Testis (tissue), 3 donors: ENCODE results near the gene DCN. TPM values are rescaled to one million over a fixed set of nuclear protein-coding genes. Genes with fewer than 3 reads are reported as not detected.

Source experiments
- DNase-seq: peaks from one replicate; pipeline ENCODE4 v3.0.0-alpha.2; 2019
- H3K27ac ChIP-seq, 2 donors: fragments of 200-600 bp; sonication (generic); one replicate each; pipeline ENCODE4 v1.5.1; 2019
- H3K27me3 ChIP-seq: fragments of 200-600 bp; sonication (generic); one replicate; pipeline ENCODE4 v1.5.1; 2019
- H3K36me3 ChIP-seq: fragments of 200-600 bp; sonication (generic); one replicate; pipeline ENCODE4 v1.5.1; 2017; ENCODE audit warnings: low read depth; ENCODE audit errors: missing control alignments
- H3K4me1 ChIP-seq: fragments of 200-600 bp; sonication (generic); one replicate; pipeline ENCODE4 v1.5.1; 2019
- H3K4me3 ChIP-seq, 2 donors: fragments of 200-600 bp; sonication (generic); one replicate each; pipeline ENCODE4 v1.5.1; 2017 to 2019
- H3K9me3 ChIP-seq: fragments of 200-600 bp; sonication (generic); one replicate; pipeline ENCODE4 v1.5.1; 2017
- CTCF ChIP-seq, 3 experiments: fragments of 450-650 bp in 2 of 3; fragments of 200-600 bp in 1 of 3; sonication (generic) in 1 of 3; IDR thresholded peaks; one replicate each; pipeline ENCODE4 v1.5.1; 2016 to 2019; ENCODE audit warnings: antibody characterized with exemption in 3 of 3, mild to moderate bottlenecking in 2 of 3, moderate library complexity in 1 of 3
- POLR2A ChIP-seq: fragments of 450-650 bp; IDR thresholded peaks from one replicate; pipeline ENCODE4 v1.6.1; 2017; ENCODE audit warnings: antibody characterized with exemption, mild to moderate bottlenecking, moderate library complexity
- WGBS, 2 donors: methylation state at CpG; one replicate each; pipeline ENCODE4 v1.1.5; 2018; 5-methylcytosine and 5-hydroxymethylcytosine counted together
- intact Hi-C: fragments of 100-400 bp; cut with DNase I; formaldehyde crosslinking; loops from one replicate; pipeline ENCODE4 v1.15.1; 2023; ENCODE audit warnings: low total_unique reads
- polyA plus RNA-seq: library from polyadenylated mRNA; stranded (reverse); fragments of 350-450 nt; fragmentation: Illumina TruSeq; extraction: RNeasy Lipid Tissue Mini Kit (QIAGEN cat#74804); gene quantifications from one replicate; pipeline ENCODE4 v1.2.3, GENCODE V29; 2014; ENCODE audit warnings: low read depth, low replicate concordance; ENCODE audit not compliant: insufficient read depth
- total RNA-seq, 2 donors: library from RNA; depleted of rRNA; stranded (reverse); fragments of >200 nt; gene quantifications; one replicate each; pipeline ENCODE4 v1.2.3, GENCODE V29; 2016

The DCN gene
- total and polyA plus RNA-seq, 3 donors from 2014 or later, result 144 to 1,453 (median 329) TPM

GRCh38 chr12:91108196-91108755 is 74.3 kb downstream of the DCN start:
- no peak overlapping the region for H3K4me3 ChIP-seq
- no peaks in the 10 kb centered on the region for H3K9me3 ChIP-seq
- H3K27ac ChIP-seq, result no peak overlapping the region
- no peaks in the 10 kb centered on the region for H3K4me1 ChIP-seq
- DNase-seq, result no peak
- intact Hi-C loops, result no loop called here
- no peaks in the 10 kb centered on the region for H3K36me3 ChIP-seq
- no peaks in the 10 kb centered on the region for H3K27me3 ChIP-seq
- 66 to 72% methylated on average over 5 of the region's 5 CpGs for WGBS, 2 donors
- TF ChIP-seq POLR2A, result no peak
- TF ChIP-seq CTCF (IDR thresholded peaks at IDR 0.05), result no peak

GRCh38 chr12:91106283-91106682 is 76.3 kb downstream of the DCN start:
- Histone ChIP-seq H3K27ac (no peak overlapping the region), H3K4me1 (no peaks in the 10 kb centered on the region), H3K4me3 (no peak overlapping the region), H3K9me3 (no peaks in the 10 kb centered on the region), H3K36me3 (no peaks in the 10 kb centered on the region), H3K27me3 (no peaks in the 10 kb centered on the region)
- intact Hi-C loops, result no loop called here
- DNase-seq, result no peak
- TF ChIP-seq CTCF (IDR thresholded peaks at IDR 0.05), result no peak
- TF ChIP-seq POLR2A, result no peak

- TF ChIP-seq POLR2A (no peak), CTCF (IDR thresholded peaks at IDR 0.05) (no peak)
- Histone ChIP-seq H3K36me3 (no peaks in the 10 kb centered on the region), H3K9me3 (no peaks in the 10 kb centered on the region), H3K27ac (no peak overlapping the region), H3K4me1 (no peaks in the 10 kb centered on the region), H3K27me3 (no peaks in the 10 kb centered on the region), H3K4me3 (no peak overlapping the region)
- 71 to 72% methylated on average over 5 of the region's 5 CpGs for WGBS, 2 donors
- intact Hi-C loops, result no loop called here
- no peak for DNase-seq
These were observed 76.8 kb downstream of the DCN start for GRCh38 chr12:91105807-91106206.

- no peaks in the 10 kb centered on the region for H3K27me3 ChIP-seq
- WGBS, 2 donors, result 69 to 80% methylated on average over 1 of the region's 1 CpG
- no peak overlapping the region for H3K27ac ChIP-seq
- H3K4me1 ChIP-seq, result no peaks in the 10 kb centered on the region
- TF ChIP-seq POLR2A (no peak), CTCF (IDR thresholded peaks at IDR 0.05) (no peak)
- H3K36me3 ChIP-seq, result no peaks in the 10 kb centered on the region
- no peaks in the 10 kb centered on the region for H3K9me3 ChIP-seq
- no peak for DNase-seq
- intact Hi-C loops, result no loop called here
- H3K4me3 ChIP-seq, result no peak overlapping the region
These were observed 77.7 kb downstream of the DCN start for GRCh38 chr12:91104812-91105466.

GRCh38 chr12:91103624-91104023 is 79.0 kb downstream of the DCN start:
- H3K4me3 ChIP-seq, result no peak overlapping the region
- H3K9me3 ChIP-seq, result no peaks in the 10 kb centered on the region

More at GRCh38 chr12:91103624-91104023, 79.0 kb downstream of the DCN start:
- 88 to 92% methylated on average over 1 of the region's 1 CpG for WGBS, 2 donors
- no peak for DNase-seq
- H3K27me3 ChIP-seq, result no peaks in the 10 kb centered on the region
- TF ChIP-seq CTCF (IDR thresholded peaks at IDR 0.05) (no peak), POLR2A (no peak)
- H3K27ac ChIP-seq, result no peak overlapping the region
- intact Hi-C loops, result no loop called here
- no peaks in the 10 kb centered on the region for H3K36me3 ChIP-seq
- H3K4me1 ChIP-seq, result peaks cover 5% of the 10 kb centered on the region
